Naive thymus-derived CD4-positive, alpha-beta T cell (primary cell): ENCODE measurements around the gene DUSP2. TPM values are rescaled to one million over a fixed set of nuclear protein-coding genes. Genes with fewer than 3 reads are reported as not detected.
A peak's percentile ranks its signal among the peaks of the same experiment; 100 is the strongest.

Experiments used
- ATAC-seq: fragments of 150-1000 bp; cut with Tn5 transposase; 2 replicates; pipeline ENCODE4 v1.10.0; 2021; ENCODE audit warnings: mild to moderate bottlenecking, moderate library complexity
- CTCF ChIA-PET: fragments of 350-600 bp; sonication (Branson Sonifier 250); formaldehyde crosslinking; loops from one replicate; lab custom pipeline; 2021; ENCODE audit warnings: antibody characterized with exemption; lab: Charles Lee
- POLR2A ChIA-PET: fragments of 350-600 bp; sonication (Branson Sonifier 250); formaldehyde crosslinking; loops from one replicate; lab custom pipeline; 2021; ENCODE audit warnings: antibody characterized with exemption, inconsistent platforms; lab: Charles Lee
- DNase-seq, 9 donors: peaks; one replicate each; pipeline versions ENCODE4 v3.0.0 to v3.0.0-alpha.2; 2020 to 2022; ENCODE audit warnings: mixed read lengths in 1 of 9
- H3K27ac ChIP-seq: one replicate; pipeline ENCODE4 v1.7.0; 2013; ENCODE audit warnings: mild to moderate bottlenecking, low read depth, low read length, moderate library complexity
- H3K27me3 ChIP-seq, 2 donors: one replicate each; pipeline ENCODE4 v1.7.0; 2013; ENCODE audit warnings: low read length in 2 of 2, mild to moderate bottlenecking in 2 of 2, moderate library complexity in 2 of 2; ENCODE audit not compliant: control insufficient read depth in 2 of 2, insufficient read depth in 2 of 2
- H3K36me3 ChIP-seq, 3 experiments: 1 replicate in 2 of 3; 2 replicates in 1 of 3; pipeline ENCODE4 v1.7.0; 2013; ENCODE audit warnings: low read length in 3 of 3, mild to moderate bottlenecking in 3 of 3, moderate library complexity in 1 of 3; ENCODE audit not compliant: insufficient read depth in 3 of 3, control insufficient read depth in 2 of 3
- H3K4me1 ChIP-seq, 2 donors: one replicate each; pipeline ENCODE4 v1.7.0; 2013; ENCODE audit warnings: low read length in 2 of 2, mild to moderate bottlenecking in 2 of 2, moderate library complexity in 1 of 2; ENCODE audit not compliant: control insufficient read depth in 2 of 2, insufficient read depth in 2 of 2
- H3K4me3 ChIP-seq: 2 replicates; pipeline ENCODE4 v1.7.0; 2013; ENCODE audit warnings: mild to moderate bottlenecking, low read length
- H3K9me3 ChIP-seq, 3 experiments: 1 replicate in 2 of 3; 2 replicates in 1 of 3; pipeline ENCODE4 v1.7.0; 2013; ENCODE audit warnings: low read length in 3 of 3; ENCODE audit not compliant: control insufficient read depth in 2 of 3
- H3K27ac Mint-ChIP-seq, 9 donors: one replicate each; pipeline ENCODE4 v1.8.0; 2020 to 2022; ENCODE audit warnings: mixed read lengths in 9 of 9, mild to moderate bottlenecking in 8 of 9, moderate library complexity in 5 of 9, inconsistent platforms in 2 of 9
- H3K27me3 Mint-ChIP-seq, 5 donors: one replicate each; pipeline ENCODE4 v1.8.0; 2021 to 2022; ENCODE audit warnings: mixed read lengths in 5 of 5, mild to moderate bottlenecking in 1 of 5
- H3K36me3 Mint-ChIP-seq, 5 donors: one replicate each; pipeline ENCODE4 v1.8.0; 2020 to 2022; ENCODE audit warnings: mixed read lengths in 5 of 5, mild to moderate bottlenecking in 3 of 5, inconsistent platforms in 1 of 5
- H3K4me1 Mint-ChIP-seq, 7 donors: one replicate each; pipeline ENCODE4 v1.8.0; 2020 to 2022; ENCODE audit warnings: mixed read lengths in 7 of 7, mild to moderate bottlenecking in 3 of 7, inconsistent platforms in 1 of 7
- H3K4me3 Mint-ChIP-seq, 10 donors: one replicate each; pipeline ENCODE4 v1.8.0; 2020 to 2022; ENCODE audit warnings: mild to moderate bottlenecking in 10 of 10, mixed read lengths in 10 of 10, moderate library complexity in 6 of 10, inconsistent platforms in 2 of 10
- H3K9me3 Mint-ChIP-seq, 11 donors: one replicate each; pipeline ENCODE4 v1.8.0; 2020 to 2022; ENCODE audit warnings: mixed read lengths in 11 of 11, mild to moderate bottlenecking in 4 of 11, inconsistent platforms in 1 of 11, moderate library complexity in 1 of 11
- intact Hi-C, 2 donors: fragments of 100-400 bp; cut with micrococcal nuclease; formaldehyde crosslinking; loops; one replicate each; pipeline ENCODE4 v1.15.1; 2023
- polyA plus RNA-seq, 2 donors: library from polyadenylated mRNA; unstranded; fragments of 300-500 nt; fragmentation: Illumina TruSeq; gene quantifications; one replicate each; pipeline ENCODE4 v1.2.3, GENCODE V29; 2021
- total RNA-seq, 6 experiments: library from RNA in 5 of 6; stranded (reverse) in 5 of 6; gene quantifications; 1 replicate in 5 of 6; 2 replicates in 1 of 6; pipeline ENCODE4 v1.2.3 and lab custom pipeline; 2021 to 2026

Gene DUSP2
- total and polyA plus RNA-seq, 7 experiments from 2014 or later, result 21.0 to 255 (median 25.6) TPM

DNA sequence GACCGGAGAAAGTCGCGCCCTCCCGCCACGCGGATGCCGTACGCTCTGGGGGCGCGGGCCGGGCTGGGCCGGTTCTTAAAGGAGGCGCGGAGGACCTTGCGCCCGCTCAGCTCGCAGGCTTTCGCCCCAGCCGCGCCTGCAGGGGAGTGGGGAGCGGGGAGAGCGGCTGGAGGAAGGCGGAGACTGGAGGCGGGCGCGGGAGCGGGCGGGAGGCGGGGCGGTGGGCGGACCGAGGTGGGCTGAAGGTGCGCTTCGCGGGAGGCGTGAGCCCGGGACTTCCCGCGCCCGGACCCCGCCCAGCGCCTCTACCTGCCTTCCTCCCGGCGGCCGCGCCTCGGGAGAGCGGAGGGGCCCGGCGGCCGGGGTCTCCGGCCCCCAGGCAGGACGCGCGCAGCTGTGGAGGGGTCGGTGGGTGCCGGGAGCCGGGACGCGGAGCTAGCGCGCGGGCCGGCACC lies 28.8 kb downstream of the DUSP2 start, which contains the start of gene ADRA2B:
Gene ADRA2B (minus strand): TSS at position 148 of the 455 bp plus-strand sequence. CDS start 422 bp downstream, outside the sequence.
- ChIA-PET POLR2A (interaction anchor here (1.0 to 1.2 kb wide), 2 partner anchors 94 to 124 kb away, joined by 3 to 6 read pairs; no protein-coding TSS in a partner anchor), CTCF (interaction anchor here (1.0 to 1.3 kb wide), 5 partner anchors 15 to 122 kb away, joined by 3 to 11 read pairs (median 4); no protein-coding TSS in a partner anchor)
- Mint-ChIP-seq H3K36me3 (peaks cover 0 to 1% (median 0%) of the 10 kb centered on the region in 5 donors), H3K27ac (peak within 1 kb of the TSS in 4 of 9 donors; percentile 8 to 46 (median 32)), H3K27me3 (peaks cover 19 to 48% (median 28%) of the 10 kb centered on the region in 5 donors), H3K9me3 (peaks cover 0 to 1% (median 0%) of the 10 kb centered on the region in 11 donors), H3K4me1 (peaks cover 4 to 19% (median 10%) of the 10 kb centered on the region in 7 donors), H3K4me3 (peak within 1 kb of the TSS; percentile 68 to 85 (median 77))
- Histone ChIP-seq H3K4me3 (peak within 1 kb of the TSS; percentile 41), H3K27ac (peak within 1 kb of the TSS; percentile 55), H3K9me3 (no peaks in the 10 kb centered on the region), H3K4me1 (peaks cover 5 to 8% of the 10 kb centered on the region in 2 donors), H3K36me3 (no peaks in the 10 kb centered on the region), H3K27me3 (no peaks in the 10 kb centered on the region)
- intact Hi-C loops, result loop anchor here in 1 of 2 donors (1.0 to 2.0 kb wide), 3 partner anchors 28 to 150 kb away; partner anchors contain the start of genes CIAO1 and DUSP2
- DNase-seq (peak; percentile 40 to 78 (median 65)), ATAC-seq (peak; percentile 84)

DNA sequence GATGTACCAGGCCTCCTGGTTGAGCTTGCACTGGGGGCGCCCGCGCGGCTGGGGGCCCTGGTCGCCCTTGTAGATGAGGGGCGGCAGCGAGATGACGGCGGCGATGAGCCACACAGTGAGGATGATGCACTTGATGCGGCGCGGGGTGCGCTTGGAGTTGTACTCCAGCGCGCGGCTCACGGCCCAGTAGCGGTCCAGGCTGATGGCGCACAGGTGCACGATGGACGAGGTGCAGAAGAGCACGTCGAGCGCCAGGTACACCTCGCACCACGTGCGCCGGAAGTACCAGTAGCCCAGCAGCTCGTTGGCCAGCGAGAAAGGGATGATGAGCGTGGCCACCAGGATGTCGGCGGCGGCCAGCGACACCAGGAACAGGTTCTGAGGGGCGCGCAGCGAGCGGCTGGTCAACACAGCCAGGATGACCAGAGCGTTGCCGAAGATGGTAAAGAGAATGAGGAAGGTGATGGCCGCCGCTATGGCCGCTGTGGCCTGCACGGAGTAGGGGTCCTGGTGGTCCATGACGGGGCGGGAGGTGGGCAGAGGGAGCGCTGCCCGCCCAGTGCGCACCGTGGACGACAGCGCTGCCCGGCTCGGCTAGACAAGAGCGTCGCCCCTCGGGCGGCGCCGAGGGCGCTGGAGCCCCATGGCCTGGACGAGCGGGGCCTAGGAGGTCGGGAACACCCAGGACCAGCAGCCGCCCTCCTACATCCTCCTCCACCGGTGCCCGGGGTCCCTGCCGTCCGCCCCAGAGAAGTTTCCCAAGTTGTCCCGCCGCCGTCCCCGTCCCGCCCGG lies 29.4 kb downstream of the DUSP2 start:
- ChIA-PET POLR2A (no interaction called here), CTCF (interaction anchor here (1.3 kb wide), 1 partner anchor 110 kb away, joined by 3 read pairs; no protein-coding TSS in a partner anchor)
- peak overlapping the region; percentile 41 for H3K4me3 ChIP-seq
- no peak for ATAC-seq
- H3K27me3 ChIP-seq, result no peaks in the 10 kb centered on the region
- no peaks in the 10 kb centered on the region for H3K36me3 ChIP-seq
- H3K27ac Mint-ChIP-seq, result peak overlapping the region in 4 of 9 donors; percentile 8 to 46 (median 32)
- H3K27ac ChIP-seq, result no peak overlapping the region
- H3K4me1 Mint-ChIP-seq, result peaks cover 4 to 19% (median 10%) of the 10 kb centered on the region in 7 donors
- H3K9me3 ChIP-seq, result no peaks in the 10 kb centered on the region
- intact Hi-C loops, result loop anchor here in 1 of 2 donors (1.0 to 2.0 kb wide), 3 partner anchors 29 to 150 kb away; partner anchors contain the start of genes CIAO1 and DUSP2
- H3K4me1 ChIP-seq, result peaks cover 5 to 8% of the 10 kb centered on the region in 2 donors
- DNase-seq, result no peak
- peaks cover 0 to 1% (median 0%) of the 10 kb centered on the region in 5 donors for H3K36me3 Mint-ChIP-seq
- peaks cover 12 to 41% (median 21%) of the 10 kb centered on the region in 5 donors for H3K27me3 Mint-ChIP-seq
- no peaks in the 10 kb centered on the region for H3K9me3 Mint-ChIP-seq
- H3K4me3 Mint-ChIP-seq, result peak overlapping the region; percentile 68 to 85 (median 77)

DNA sequence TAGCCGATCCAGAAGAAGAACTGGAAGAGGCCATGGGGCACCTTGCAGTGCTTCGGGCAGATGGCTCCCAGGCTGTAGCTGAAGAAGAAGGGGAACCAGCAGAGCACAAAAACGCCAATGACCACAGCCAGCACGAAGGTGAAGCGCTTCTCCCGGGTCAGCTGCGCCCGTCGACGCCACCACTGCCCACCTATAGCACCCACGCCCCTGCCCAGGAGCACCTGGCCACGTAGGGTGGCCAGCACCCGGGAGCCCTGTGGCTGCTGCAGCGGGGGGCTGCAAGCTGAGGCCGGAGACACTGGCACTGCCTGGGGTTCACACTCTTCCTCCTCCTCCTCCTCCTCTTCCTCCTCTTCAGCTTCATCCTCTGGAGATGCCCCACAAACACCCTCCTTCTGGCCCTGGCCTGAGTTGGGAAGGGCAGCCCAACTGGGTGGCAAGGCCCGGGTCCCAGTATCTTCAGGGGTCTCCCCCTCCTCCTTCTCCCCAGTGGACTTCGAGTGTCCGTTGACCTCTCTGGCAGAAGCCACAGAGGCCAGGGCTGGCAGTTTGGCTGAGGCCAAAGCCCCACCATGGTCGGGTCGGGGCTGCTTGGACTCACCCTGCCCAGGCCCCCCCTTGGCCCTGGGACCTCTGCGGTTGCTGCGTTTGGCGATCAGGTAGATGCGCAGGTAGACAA lies 30.2 kb downstream of the DUSP2 start:
- no peaks in the 10 kb centered on the region for H3K9me3 ChIP-seq
- intact Hi-C loops, result no loop called here
- H3K27me3 Mint-ChIP-seq, result peaks cover 5 to 34% (median 14%) of the 10 kb centered on the region in 5 donors

DNA sequence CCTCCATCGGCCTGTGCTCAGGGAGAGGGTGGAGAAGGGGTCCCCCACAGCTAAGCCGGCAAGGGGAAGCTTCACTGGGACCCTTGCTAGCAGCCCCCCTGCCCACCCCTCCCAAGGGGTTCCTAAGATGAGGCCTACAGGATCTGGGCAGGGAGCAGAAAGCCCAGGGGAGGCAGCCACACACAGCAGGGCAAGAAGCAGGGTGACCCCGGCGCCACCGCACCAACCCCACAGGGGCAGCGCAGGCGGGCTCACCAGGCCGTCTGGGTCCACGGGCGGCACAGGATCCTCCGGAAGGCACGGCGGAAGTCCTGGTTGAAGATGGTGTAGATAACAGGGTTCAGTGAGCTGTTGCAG lies 30.7 kb downstream of the DUSP2 start:
- CTCF ChIA-PET, result interaction anchor here (1.5 kb wide), 1 partner anchor 122 kb away, joined by 4 read pairs; no protein-coding TSS in a partner anchor
- DNase-seq (no peak), ATAC-seq (no peak)
- H3K27ac Mint-ChIP-seq, result no peak overlapping the region
- no peaks in the 10 kb centered on the region for H3K36me3 ChIP-seq
- peak overlapping the region in 5 of 10 donors; percentile 26 to 56 (median 32) for H3K4me3 Mint-ChIP-seq
- POLR2A ChIA-PET, result no interaction called here
- no peaks in the 10 kb centered on the region for H3K9me3 Mint-ChIP-seq
- H3K4me3 ChIP-seq, result no peak overlapping the region
- H3K4me1 Mint-ChIP-seq, result peaks cover 4 to 19% (median 7%) of the 10 kb centered on the region in 7 donors
- no peak overlapping the region for H3K27ac ChIP-seq
- H3K4me1 ChIP-seq, result peaks cover 5 to 8% of the 10 kb centered on the region in 2 donors
- peaks cover 0 to 1% (median 0%) of the 10 kb centered on the region in 5 donors for H3K36me3 Mint-ChIP-seq
- no peaks in the 10 kb centered on the region for H3K27me3 ChIP-seq
- no peaks in the 10 kb centered on the region for H3K9me3 ChIP-seq
- H3K27me3 Mint-ChIP-seq, result peaks cover 0 to 28% (median 8%) of the 10 kb centered on the region in 5 donors
- intact Hi-C loops, result no loop called here

More for the DNA sequence above, 30.2 kb downstream of the DUSP2 start:
- H3K4me3 ChIP-seq, result no peak overlapping the region
- peaks cover 5 to 8% of the 10 kb centered on the region in 2 donors for H3K4me1 ChIP-seq
- DNase-seq, result no peak
- CTCF ChIA-PET, result interaction anchor here (1.5 kb wide), 1 partner anchor 122 kb away, joined by 4 read pairs; no protein-coding TSS in a partner anchor
- ATAC-seq, result no peak
- POLR2A ChIA-PET, result no interaction called here
- no peaks in the 10 kb centered on the region for H3K36me3 ChIP-seq
- H3K36me3 Mint-ChIP-seq, result peaks cover 0 to 1% (median 0%) of the 10 kb centered on the region in 5 donors
- H3K27me3 ChIP-seq, result no peaks in the 10 kb centered on the region
- H3K4me1 Mint-ChIP-seq, result peaks cover 4 to 19% (median 8%) of the 10 kb centered on the region in 7 donors
- H3K9me3 Mint-ChIP-seq, result no peaks in the 10 kb centered on the region
- H3K27ac Mint-ChIP-seq, result peak overlapping the region in 2 of 9 donors; percentile 8 to 46
- no peak overlapping the region for H3K27ac ChIP-seq
- peak overlapping the region; percentile 68 to 85 (median 77) for H3K4me3 Mint-ChIP-seq

DNA sequence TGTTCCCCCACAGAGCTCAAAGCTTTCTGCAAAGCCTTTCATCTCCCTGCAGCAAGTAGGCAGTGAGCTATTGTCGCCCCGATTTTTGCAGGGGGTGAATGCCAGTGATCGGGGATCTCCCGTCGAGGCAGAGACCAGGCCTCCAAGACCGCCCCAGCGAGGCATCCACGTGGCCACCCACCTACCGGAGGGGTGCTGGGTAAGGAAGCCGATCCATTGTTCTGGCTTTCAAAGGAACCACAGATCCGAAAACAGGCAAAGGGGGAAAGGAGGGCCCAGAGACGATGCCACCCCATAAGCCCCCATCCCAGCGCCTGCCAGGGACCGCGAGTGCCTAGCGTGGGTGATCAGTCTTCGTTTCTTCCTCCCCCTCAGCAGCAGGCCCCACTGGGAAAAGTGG lies 31.3 kb downstream of the DUSP2 start:
- H3K36me3 Mint-ChIP-seq, result peaks cover 0 to 1% (median 0%) of the 10 kb centered on the region in 5 donors
- peaks cover 5 to 8% of the 10 kb centered on the region in 2 donors for H3K4me1 ChIP-seq
- POLR2A ChIA-PET, result no interaction called here
- no peak overlapping the region for H3K4me3 ChIP-seq
- intact Hi-C loops, result no loop called here
- ATAC-seq (no peak), DNase-seq (no peak)
- CTCF ChIA-PET, result interaction anchor here (1.5 kb wide), 1 partner anchor 121 kb away, joined by 4 read pairs; no protein-coding TSS in a partner anchor
- H3K9me3 Mint-ChIP-seq, result no peaks in the 10 kb centered on the region
- H3K27me3 ChIP-seq, result no peaks in the 10 kb centered on the region
- H3K4me3 Mint-ChIP-seq, result peak overlapping the region in 1 of 10 donors; percentile 29
- H3K27me3 Mint-ChIP-seq, result peaks cover 0 to 23% (median 4%) of the 10 kb centered on the region in 5 donors
- H3K27ac Mint-ChIP-seq, result no peak overlapping the region
- peaks cover 4 to 19% (median 7%) of the 10 kb centered on the region in 7 donors for H3K4me1 Mint-ChIP-seq
- H3K36me3 ChIP-seq, result no peaks in the 10 kb centered on the region
- H3K27ac ChIP-seq, result no peak overlapping the region
- no peaks in the 10 kb centered on the region for H3K9me3 ChIP-seq

DNA sequence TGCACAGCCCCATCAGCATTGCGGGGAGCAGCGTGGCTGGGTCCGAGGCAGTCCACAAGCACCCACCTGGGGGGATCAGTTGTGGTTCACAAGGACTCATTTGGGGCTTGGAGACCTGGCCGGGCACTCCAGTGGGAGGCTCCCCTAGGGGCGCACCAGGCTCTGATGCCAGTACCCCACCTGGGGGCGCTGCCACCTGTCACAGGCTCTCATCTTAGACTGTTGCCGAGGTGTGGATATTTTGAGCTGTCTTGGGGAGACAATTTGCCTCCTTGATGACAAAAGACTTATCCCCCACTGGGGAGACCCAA lies 31.9 kb downstream of the DUSP2 start:
- Histone ChIP-seq H3K4me1 (peaks cover 5 to 8% of the 10 kb centered on the region in 2 donors), H3K4me3 (no peak overlapping the region), H3K27ac (no peak overlapping the region), H3K27me3 (no peaks in the 10 kb centered on the region), H3K9me3 (no peaks in the 10 kb centered on the region), H3K36me3 (no peaks in the 10 kb centered on the region)
- Mint-ChIP-seq H3K9me3 (no peaks in the 10 kb centered on the region), H3K27ac (no peak overlapping the region), H3K4me3 (no peak overlapping the region), H3K36me3 (peaks cover 0 to 1% (median 0%) of the 10 kb centered on the region in 5 donors), H3K27me3 (peaks cover 0 to 18% (median 0%) of the 10 kb centered on the region in 5 donors), H3K4me1 (peaks cover 4 to 19% (median 7%) of the 10 kb centered on the region in 7 donors)
- POLR2A ChIA-PET, result interaction anchor here (0.6 kb wide), 1 partner anchor 699 kb away, joined by 3 read pairs; no protein-coding TSS in a partner anchor
- intact Hi-C loops, result no loop called here
- DNase-seq, result no peak
- CTCF ChIA-PET, result interaction anchor here (1.0 kb wide), 1 partner anchor 120 kb away, joined by 3 read pairs; no protein-coding TSS in a partner anchor
- no peak for ATAC-seq
